HepG2 (cell line): ENCODE results near the gene PVRIG. TPM values are rescaled to one million over a fixed set of nuclear protein-coding genes. Genes with fewer than 3 reads are reported as not detected.

Experiments
- ETV6 ChIP-seq: sonication (generic); formaldehyde crosslinking; conservative IDR thresholded peaks from 2 replicates; pipeline ENCODE4 v1.4.0; 2020; ENCODE audit warnings: missing genetic modification reagents
- FOXA3 ChIP-seq: IDR thresholded peaks from 2 replicates; pipeline ENCODE4 v1.6.1; 2016; ENCODE audit warnings: missing genetic modification reagents, missing compliant biosample characterization
- FOXO1 ChIP-seq: sonication (generic); formaldehyde crosslinking; IDR thresholded peaks from 2 replicates; pipeline ENCODE4 v1.4.0; 2020; ENCODE audit warnings: missing genetic modification reagents
- HMG20B ChIP-seq: conservative IDR thresholded peaks from 2 replicates; pipeline ENCODE4 v1.6.1; 2016; ENCODE audit warnings: missing genetic modification reagents, missing compliant biosample characterization
- HNRNPH1 ChIP-seq: fragments of 200-400 bp; formaldehyde crosslinking; optimal IDR thresholded peaks from 2 replicates; pipeline ENCODE3; 2017; ENCODE audit warnings: mild to moderate bottlenecking, low read depth, low read length
- SRY ChIP-seq: sonication (generic); formaldehyde crosslinking; IDR thresholded peaks from 2 replicates; pipeline ENCODE4 v1.8.0; 2022; ENCODE audit warnings: mild to moderate bottlenecking, missing genetic modification reagents
- SYNCRIP ChIP-seq: fragments of 200-400 bp; formaldehyde crosslinking; IDR thresholded peaks from 2 replicates; pipeline ENCODE4 v1.6.1; 2018; ENCODE audit warnings: mild to moderate bottlenecking, low read depth, low read length; ENCODE audit not compliant: insufficient read depth
- USF2 ChIP-seq, 2 experiments: sonication (generic) in 1 of 2; formaldehyde crosslinking in 1 of 2; IDR thresholded peaks; 2 replicates each; pipeline versions ENCODE4 v1.5.1 to v1.6.1; 2011 to 2020; ENCODE audit warnings: borderline replicate concordance in 1 of 2, low read depth in 1 of 2, low read length in 1 of 2, mild to moderate bottlenecking in 1 of 2, missing genetic modification reagents in 1 of 2, moderate library complexity in 1 of 2
- ZBTB10 ChIP-seq: sonication (generic); formaldehyde crosslinking; IDR thresholded peaks from 2 replicates; pipeline ENCODE4 v1.4.0; 2020; ENCODE audit warnings: missing genetic modification reagents, borderline replicate concordance
- ZBTB38 ChIP-seq: sonication (generic); formaldehyde crosslinking; IDR thresholded peaks from 2 replicates; pipeline ENCODE4 v1.5.1; 2020; ENCODE audit warnings: mild to moderate bottlenecking, missing genetic modification reagents
- ZNF333 ChIP-seq: sonication (generic); formaldehyde crosslinking; IDR thresholded peaks from 2 replicates; pipeline ENCODE4 v1.4.0; 2020; ENCODE audit warnings: mild to moderate bottlenecking, missing genetic modification reagents, borderline replicate concordance
- ZNF335 ChIP-seq: sonication (generic); formaldehyde crosslinking; IDR thresholded peaks from 2 replicates; pipeline ENCODE4 v1.4.0; 2020; ENCODE audit warnings: missing genetic modification reagents
- ZNF367 ChIP-seq: sonication (generic); formaldehyde crosslinking; IDR thresholded peaks from 2 replicates; pipeline ENCODE4 v1.4.0; 2020; ENCODE audit warnings: missing genetic modification reagents, borderline replicate concordance
- polyA plus RNA-seq, 8 experiments: library from polyadenylated mRNA; depleted of rRNA in 3 of 8; stranded (reverse) in 7 of 8; unstranded in 1 of 8; fragments of >200 nt; fragmentation: Illumina TruSeq in 4 of 8; extraction: Trizol in 4 of 8; gene quantifications; 2 replicates each; pipeline versions ENCODE4 v1.2.1 to v1.2.3, GENCODE V29; 2011 to 2016; ENCODE audit warnings: low read depth in 4 of 8, missing spikeins in 1 of 8, mixed read lengths in 1 of 8; ENCODE audit not compliant: insufficient read depth in 1 of 8
- total RNA-seq, 5 experiments: library from RNA; depleted of rRNA; stranded (reverse); fragments of >200 nt; fragmentation: Illumina TruSeq; extraction: Trizol; gene quantifications; 2 replicates each; pipeline ENCODE4 v1.2.3, GENCODE V29; 2016; ENCODE audit warnings: low read depth in 1 of 5
- TF ChIP-seq, protein P1 (sequence below): sonication (generic); formaldehyde crosslinking; IDR thresholded peaks from 2 replicates; pipeline ENCODE4 v1.8.0; 2022; ENCODE audit warnings: mild to moderate bottlenecking, missing genetic modification reagents, moderate library complexity
- TF ChIP-seq, protein P2 (sequence below): sonication (generic); formaldehyde crosslinking; IDR thresholded peaks from 2 replicates; pipeline ENCODE4 v1.4.0; 2020; ENCODE audit warnings: mild to moderate bottlenecking, missing genetic modification reagents, borderline replicate concordance
- TF ChIP-seq, protein P3 (sequence below): sonication (generic); formaldehyde crosslinking; IDR thresholded peaks from 2 replicates; pipeline ENCODE4 v1.5.1; 2020; ENCODE audit warnings: missing genetic modification reagents, mild to moderate bottlenecking, borderline replicate concordance

Gene PVRIG
- total and polyA plus RNA-seq, 2 of the 13 experiments (the other 11 are each of a cell fraction or from before 2014, with no cell fraction given) = not detected

DNA sequence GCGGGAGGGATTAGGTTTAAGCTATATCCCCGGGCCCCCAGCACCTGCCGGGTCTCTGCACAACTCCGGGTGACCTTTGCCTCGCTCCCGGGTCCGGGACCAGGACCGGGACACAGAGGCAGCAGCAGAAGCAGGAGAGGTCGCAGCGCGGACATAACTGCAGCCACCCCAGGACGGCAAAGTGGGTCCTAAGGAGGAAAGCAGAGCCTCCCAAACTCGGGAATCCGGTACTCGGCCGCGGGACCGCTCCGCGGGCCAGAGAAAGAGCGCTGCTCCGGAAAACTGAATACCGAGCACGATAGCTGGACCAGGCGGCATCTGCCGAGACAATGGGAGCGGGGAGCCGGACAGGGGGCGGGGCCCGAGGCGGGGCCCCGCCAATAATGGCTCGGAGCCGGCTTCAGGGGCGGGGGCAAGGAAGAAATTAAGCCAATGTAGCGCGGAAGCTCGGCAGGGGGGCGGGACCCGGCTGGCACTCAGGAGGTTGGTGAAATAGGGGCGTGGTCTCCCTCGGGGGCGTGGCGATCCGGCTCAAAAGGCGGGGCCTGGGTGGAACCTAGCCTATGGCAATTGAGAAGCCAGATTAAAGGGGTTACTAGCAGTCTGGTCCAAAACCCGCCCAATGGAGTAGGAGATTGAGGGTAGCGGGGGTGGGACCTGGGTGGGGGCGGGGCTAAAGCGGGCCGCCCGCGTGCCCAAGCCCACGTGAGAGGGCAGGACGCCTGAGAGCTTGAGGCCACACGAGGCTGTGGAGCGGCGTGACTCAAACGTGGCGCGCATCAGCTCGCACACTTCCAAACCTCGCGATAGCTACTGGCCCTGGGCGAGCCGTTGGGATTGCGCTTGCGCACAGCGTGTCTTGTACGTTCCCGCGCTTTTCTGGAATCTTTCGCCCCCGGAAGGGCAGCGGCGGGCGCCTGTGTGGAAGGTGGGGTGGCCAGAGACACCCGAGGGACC is 42.4 kb upstream of the PVRIG start, which contains the start of the genes GPC2 and STAG3 (continued):
- TF ChIP-seq, protein P1, sequence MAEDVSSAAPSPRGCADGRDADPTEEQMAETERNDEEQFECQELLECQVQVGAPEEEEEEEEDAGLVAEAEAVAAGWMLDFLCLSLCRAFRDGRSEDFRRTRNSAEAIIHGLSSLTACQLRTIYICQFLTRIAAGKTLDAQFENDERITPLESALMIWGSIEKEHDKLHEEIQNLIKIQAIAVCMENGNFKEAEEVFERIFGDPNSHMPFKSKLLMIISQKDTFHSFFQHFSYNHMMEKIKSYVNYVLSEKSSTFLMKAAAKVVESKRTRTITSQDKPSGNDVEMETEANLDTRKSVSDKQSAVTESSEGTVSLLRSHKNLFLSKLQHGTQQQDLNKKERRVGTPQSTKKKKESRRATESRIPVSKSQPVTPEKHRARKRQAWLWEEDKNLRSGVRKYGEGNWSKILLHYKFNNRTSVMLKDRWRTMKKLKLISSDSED (CRISPR knock-in tag) = no peak
- TF ChIP-seq USF2 (IDR thresholded peaks at IDR 0.05; ENCODE audit: low read depth, low read length) = no peak
- TF ChIP-seq USF2 (CRISPR knock-in tag; IDR thresholded peaks at IDR 0.05; ENCODE audit: borderline replicate concordance) = peak; percentile 44; the same call in 1 of the 2 replicates
- TF ChIP-seq HMG20B (CRISPR knock-in tag) = no peak
- no peak for TF ChIP-seq SYNCRIP
- no peak for TF ChIP-seq ZBTB10 (CRISPR knock-in tag)
- no peak for TF ChIP-seq FOXO1
- TF ChIP-seq ZBTB38 (CRISPR knock-in tag) = peak; percentile 86
- TF ChIP-seq, protein P2, sequence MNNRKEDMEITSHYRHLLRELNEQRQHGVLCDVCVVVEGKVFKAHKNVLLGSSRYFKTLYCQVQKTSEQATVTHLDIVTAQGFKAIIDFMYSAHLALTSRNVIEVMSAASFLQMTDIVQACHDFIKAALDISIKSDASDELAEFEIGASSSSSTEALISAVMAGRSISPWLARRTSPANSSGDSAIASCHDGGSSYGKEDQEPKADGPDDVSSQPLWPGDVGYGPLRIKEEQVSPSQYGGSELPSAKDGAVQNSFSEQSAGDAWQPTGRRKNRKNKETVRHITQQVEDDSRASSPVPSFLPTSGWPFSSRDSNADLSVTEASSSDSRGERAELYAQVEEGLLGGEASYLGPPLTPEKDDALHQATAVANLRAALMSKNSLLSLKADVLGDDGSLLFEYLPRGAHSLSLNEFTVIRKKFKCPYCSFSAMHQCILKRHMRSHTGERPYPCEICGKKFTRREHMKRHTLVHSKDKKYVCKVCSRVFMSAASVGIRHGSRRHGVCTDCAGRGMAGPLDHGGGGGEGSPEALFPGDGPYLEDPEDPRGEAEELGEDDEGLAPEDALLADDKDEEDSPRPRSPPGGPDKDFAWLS (CRISPR knock-in tag) = no peak
- no peak for TF ChIP-seq ZNF333 (CRISPR knock-in tag)
- TF ChIP-seq ETV6 (CRISPR knock-in tag) = 0 out of 2 replicates have a peak, but pooled peaks have one; percentile 34
- TF ChIP-seq SRY (CRISPR knock-in tag) = 0 out of 2 replicates have a peak, but pooled peaks have one; percentile 63
- TF ChIP-seq ZNF335 (CRISPR knock-in tag) = no peak
- no peak for TF ChIP-seq FOXA3
- TF ChIP-seq, protein P3, sequence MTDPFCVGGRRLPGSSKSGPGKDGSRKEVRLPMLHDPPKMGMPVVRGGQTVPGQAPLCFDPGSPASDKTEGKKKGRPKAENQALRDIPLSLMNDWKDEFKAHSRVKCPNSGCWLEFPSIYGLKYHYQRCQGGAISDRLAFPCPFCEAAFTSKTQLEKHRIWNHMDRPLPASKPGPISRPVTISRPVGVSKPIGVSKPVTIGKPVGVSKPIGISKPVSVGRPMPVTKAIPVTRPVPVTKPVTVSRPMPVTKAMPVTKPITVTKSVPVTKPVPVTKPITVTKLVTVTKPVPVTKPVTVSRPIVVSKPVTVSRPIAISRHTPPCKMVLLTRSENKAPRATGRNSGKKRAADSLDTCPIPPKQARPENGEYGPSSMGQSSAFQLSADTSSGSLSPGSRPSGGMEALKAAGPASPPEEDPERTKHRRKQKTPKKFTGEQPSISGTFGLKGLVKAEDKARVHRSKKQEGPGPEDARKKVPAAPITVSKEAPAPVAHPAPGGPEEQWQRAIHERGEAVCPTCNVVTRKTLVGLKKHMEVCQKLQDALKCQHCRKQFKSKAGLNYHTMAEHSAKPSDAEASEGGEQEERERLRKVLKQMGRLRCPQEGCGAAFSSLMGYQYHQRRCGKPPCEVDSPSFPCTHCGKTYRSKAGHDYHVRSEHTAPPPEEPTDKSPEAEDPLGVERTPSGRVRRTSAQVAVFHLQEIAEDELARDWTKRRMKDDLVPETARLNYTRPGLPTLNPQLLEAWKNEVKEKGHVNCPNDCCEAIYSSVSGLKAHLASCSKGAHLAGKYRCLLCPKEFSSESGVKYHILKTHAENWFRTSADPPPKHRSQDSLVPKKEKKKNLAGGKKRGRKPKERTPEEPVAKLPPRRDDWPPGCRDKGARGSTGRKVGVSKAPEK = no peak
- TF ChIP-seq ZNF367 (CRISPR knock-in tag) = no peak
- TF ChIP-seq HNRNPH1 = no peak
